ENCODE measurements around the gene ZNF384. TPM values are rescaled to one million over a fixed set of nuclear protein-coding genes. Genes with fewer than 3 reads are reported as not detected.

ZNF384 gene
- polyA plus RNA-seq, 5 donors, result 79.4 to 98.5 (median 86.1) TPM

GRCh38 chr12:6662906-6663742, 26.1 kb downstream of the ZNF384 start, which contains the start of gene ING4:
Gene ING4 (minus strand): TSS chr12:6663119. CDS start chr12:6663101, 18 bp downstream.
- DNase-seq, result peak; percentile 97 to 99

GRCh38 chr12:6662602-6662905, 26.6 kb downstream of the ZNF384 start:
- no peak for DNase-seq

- no peak for DNase-seq
Observed at GRCh38 chr12:6653987-6654386, 35.2 kb downstream of the ZNF384 start.

- DNase-seq, result no peak
Observed at GRCh38 chr12:6653342-6653741, 35.8 kb downstream of the ZNF384 start.

GRCh38 chr12:6652391-6652790, 36.8 kb downstream of the ZNF384 start:
- DNase-seq, result no peak

GRCh38 chr12:6650832-6651231, 38.3 kb downstream of the ZNF384 start:
- DNase-seq, result no peak

- DNase-seq, result peak; percentile 45 to 50
Observed at GRCh38 chr12:6647083-6647604, 42.0 kb downstream of the ZNF384 start, which contains the start of gene ACRBP. Gene ACRBP (minus strand): TSS chr12:6647432. CDS start chr12:6647366, 66 bp downstream.

GRCh38 chr12:6646276-6647082, 42.7 kb downstream of the ZNF384 start:
- DNase-seq, result no peak

GRCh38 chr12:6644903-6645302, 44.3 kb downstream of the ZNF384 start:
- DNase-seq, result no peak

GRCh38 chr12:6644257-6644596, 44.9 kb downstream of the ZNF384 start:
- no peak for DNase-seq

- no peak for DNase-seq
Observed at GRCh38 chr12:6643569-6644256, 45.5 kb downstream of the ZNF384 start.

- no peak for DNase-seq
Observed at GRCh38 chr12:6641131-6641530, 48.0 kb downstream of the ZNF384 start.

GRCh38 chr12:6640497-6640896, 48.7 kb downstream of the ZNF384 start:
- DNase-seq, result no peak

- no peak for DNase-seq
Observed at GRCh38 chr12:6639151-6639801, 49.9 kb downstream of the ZNF384 start.

GRCh38 chr12:6638305-6638704, 50.9 kb downstream of the ZNF384 start:
- no peak for DNase-seq

- DNase-seq, result no peak
Observed at GRCh38 chr12:6635856-6636531, 53.2 kb downstream of the ZNF384 start, which contains the start of gene LPAR5. Gene LPAR5 (minus strand): TSS chr12:6635959. CDS start chr12:6621248, 14,711 bp downstream.

GRCh38 chr12:6635375-6635855, 53.8 kb downstream of the ZNF384 start:
- no peak for DNase-seq

- no peak for DNase-seq
Observed at GRCh38 chr12:6632026-6632983, 56.9 kb downstream of the ZNF384 start.

- no peak for DNase-seq
Observed at GRCh38 chr12:6631549-6631961, 57.6 kb downstream of the ZNF384 start.

Measured in right lung (tissue), 5 donors.